Testis (tissue), 3 donors: ENCODE data around the gene ST6GAL1. TPM values are rescaled to one million over a fixed set of nuclear protein-coding genes. Genes with fewer than 3 reads are reported as not detected.

Experiments
- DNase-seq: peaks from one replicate; pipeline ENCODE4 v3.0.0-alpha.2; 2019
- H3K27ac ChIP-seq, 2 donors: fragments of 200-600 bp; sonication (generic); one replicate each; pipeline ENCODE4 v1.5.1; 2019
- H3K27me3 ChIP-seq: fragments of 200-600 bp; sonication (generic); one replicate; pipeline ENCODE4 v1.5.1; 2019
- H3K36me3 ChIP-seq: fragments of 200-600 bp; sonication (generic); one replicate; pipeline ENCODE4 v1.5.1; 2017; ENCODE audit warnings: low read depth; ENCODE audit errors: missing control alignments
- H3K4me1 ChIP-seq: fragments of 200-600 bp; sonication (generic); one replicate; pipeline ENCODE4 v1.5.1; 2019
- H3K4me3 ChIP-seq, 2 donors: fragments of 200-600 bp; sonication (generic); one replicate each; pipeline ENCODE4 v1.5.1; 2017 to 2019
- H3K9me3 ChIP-seq: fragments of 200-600 bp; sonication (generic); one replicate; pipeline ENCODE4 v1.5.1; 2017
- POLR2A ChIP-seq: fragments of 450-650 bp; IDR thresholded peaks from one replicate; pipeline ENCODE4 v1.6.1; 2017; ENCODE audit warnings: antibody characterized with exemption, mild to moderate bottlenecking, moderate library complexity
- WGBS, 2 donors: methylation state at CpG; one replicate each; pipeline ENCODE4 v1.1.5; 2018; 5-methylcytosine and 5-hydroxymethylcytosine counted together
- intact Hi-C: fragments of 100-400 bp; cut with DNase I; formaldehyde crosslinking; loops from one replicate; pipeline ENCODE4 v1.15.1; 2023; ENCODE audit warnings: low total_unique reads
- polyA plus RNA-seq: library from polyadenylated mRNA; stranded (reverse); fragments of 350-450 nt; fragmentation: Illumina TruSeq; extraction: RNeasy Lipid Tissue Mini Kit (QIAGEN cat#74804); gene quantifications from one replicate; pipeline ENCODE4 v1.2.3, GENCODE V29; 2014; ENCODE audit warnings: low read depth, low replicate concordance; ENCODE audit not compliant: insufficient read depth
- total RNA-seq, 2 donors: library from RNA; depleted of rRNA; stranded (reverse); fragments of >200 nt; gene quantifications; one replicate each; pipeline ENCODE4 v1.2.3, GENCODE V29; 2016
- TF ChIP-seq, protein P1 (sequence below), 3 experiments: fragments of 450-650 bp in 2 of 3; fragments of 200-600 bp in 1 of 3; sonication (generic) in 1 of 3; IDR thresholded peaks; one replicate each; pipeline ENCODE4 v1.5.1; 2016 to 2019; ENCODE audit warnings: antibody characterized with exemption in 3 of 3, mild to moderate bottlenecking in 2 of 3, moderate library complexity in 1 of 3

The ST6GAL1 gene
- total and polyA plus RNA-seq, 3 donors from 2014 or later: 12.8 to 26.3 (median 16.9) TPM

DNA sequence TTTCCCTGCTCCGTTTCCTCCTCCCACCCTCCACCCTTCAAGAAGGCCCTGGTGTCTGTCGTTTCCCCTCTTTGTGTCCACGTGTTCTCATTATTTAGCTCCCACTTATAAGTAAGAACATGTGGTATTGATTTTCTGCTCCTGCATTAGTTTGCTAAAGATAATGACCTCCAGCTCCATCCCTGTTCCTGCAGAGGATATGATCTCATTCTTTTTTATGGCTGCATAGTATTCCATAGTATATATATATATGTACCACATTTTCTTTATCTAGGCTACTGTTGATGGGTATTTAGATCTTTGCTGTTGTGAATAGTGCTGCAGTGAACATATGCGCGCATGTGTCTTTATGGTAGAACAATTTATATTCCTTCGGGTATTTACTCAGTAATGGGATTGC, 4.8 kb downstream of the ST6GAL1 start:
- no peak for DNase-seq
- TF ChIP-seq, protein P1, sequence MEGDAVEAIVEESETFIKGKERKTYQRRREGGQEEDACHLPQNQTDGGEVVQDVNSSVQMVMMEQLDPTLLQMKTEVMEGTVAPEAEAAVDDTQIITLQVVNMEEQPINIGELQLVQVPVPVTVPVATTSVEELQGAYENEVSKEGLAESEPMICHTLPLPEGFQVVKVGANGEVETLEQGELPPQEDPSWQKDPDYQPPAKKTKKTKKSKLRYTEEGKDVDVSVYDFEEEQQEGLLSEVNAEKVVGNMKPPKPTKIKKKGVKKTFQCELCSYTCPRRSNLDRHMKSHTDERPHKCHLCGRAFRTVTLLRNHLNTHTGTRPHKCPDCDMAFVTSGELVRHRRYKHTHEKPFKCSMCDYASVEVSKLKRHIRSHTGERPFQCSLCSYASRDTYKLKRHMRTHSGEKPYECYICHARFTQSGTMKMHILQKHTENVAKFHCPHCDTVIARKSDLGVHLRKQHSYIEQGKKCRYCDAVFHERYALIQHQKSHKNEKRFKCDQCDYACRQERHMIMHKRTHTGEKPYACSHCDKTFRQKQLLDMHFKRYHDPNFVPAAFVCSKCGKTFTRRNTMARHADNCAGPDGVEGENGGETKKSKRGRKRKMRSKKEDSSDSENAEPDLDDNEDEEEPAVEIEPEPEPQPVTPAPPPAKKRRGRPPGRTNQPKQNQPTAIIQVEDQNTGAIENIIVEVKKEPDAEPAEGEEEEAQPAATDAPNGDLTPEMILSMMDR (IDR thresholded peaks at IDR 0.05): no peak
- no peak for TF ChIP-seq POLR2A
- intact Hi-C loops: no loop called here
- WGBS, 2 donors: 76 to 82% methylated on average over 6 of the region's 6 CpGs
- peaks cover 14% of the 10 kb centered on the region for H3K4me1 ChIP-seq
- H3K9me3 ChIP-seq: no peaks in the 10 kb centered on the region
- H3K4me3 ChIP-seq: no peak overlapping the region
- no peaks in the 10 kb centered on the region for H3K27me3 ChIP-seq
- no peak overlapping the region for H3K27ac ChIP-seq
- no peaks in the 10 kb centered on the region for H3K36me3 ChIP-seq

DNA sequence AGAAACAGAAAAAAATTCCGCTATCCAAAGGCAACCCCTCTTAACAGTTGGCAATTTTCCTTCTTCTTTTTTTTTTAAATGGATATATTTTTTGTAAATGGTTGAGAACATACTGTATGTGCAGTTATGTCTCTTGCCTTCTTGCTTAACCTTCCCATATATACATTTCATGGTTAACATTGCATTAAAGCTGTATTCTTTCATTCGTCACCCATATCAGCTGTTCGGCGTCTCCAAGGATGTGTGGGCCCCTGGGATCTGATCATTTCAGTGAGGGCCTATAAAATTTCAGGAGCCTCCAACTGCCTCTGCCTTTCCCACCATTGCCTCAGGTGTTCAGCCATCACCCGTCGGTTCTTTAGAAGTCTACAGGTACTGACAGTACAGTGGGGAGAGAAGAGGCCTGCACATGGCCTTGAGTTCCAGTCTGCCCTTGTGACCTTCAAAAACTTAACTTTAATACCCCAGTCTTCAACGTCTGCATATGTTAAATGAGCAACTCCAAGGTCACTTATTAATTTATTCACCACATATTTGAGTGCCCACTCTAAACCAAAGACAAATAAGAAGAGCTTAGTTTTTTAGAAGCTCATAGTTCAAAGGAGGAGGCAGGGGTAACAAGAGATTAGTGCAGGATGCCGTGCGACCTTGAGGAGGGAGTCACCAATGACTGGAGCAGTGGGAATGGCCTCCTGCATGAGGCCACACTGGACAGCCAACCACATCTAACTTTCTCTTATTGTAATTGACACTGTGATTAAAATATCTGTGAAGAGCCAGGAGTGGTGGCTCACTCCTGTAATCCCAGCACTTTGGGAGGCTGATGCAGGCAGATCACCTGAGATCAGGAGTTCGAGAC, 6.9 kb downstream of the ST6GAL1 start:
- no peak for DNase-seq
- intact Hi-C loops: no loop called here
- WGBS, 2 donors: 68 to 77% methylated on average over 10 of the region's 10 CpGs
- TF ChIP-seq, protein P1 (IDR thresholded peaks at IDR 0.05): no peak
- TF ChIP-seq POLR2A: no peak
- Histone ChIP-seq H3K36me3 (no peaks in the 10 kb centered on the region), H3K9me3 (no peaks in the 10 kb centered on the region), H3K27me3 (no peaks in the 10 kb centered on the region), H3K27ac (no peak overlapping the region), H3K4me1 (peaks cover 12% of the 10 kb centered on the region), H3K4me3 (no peak overlapping the region)

DNA sequence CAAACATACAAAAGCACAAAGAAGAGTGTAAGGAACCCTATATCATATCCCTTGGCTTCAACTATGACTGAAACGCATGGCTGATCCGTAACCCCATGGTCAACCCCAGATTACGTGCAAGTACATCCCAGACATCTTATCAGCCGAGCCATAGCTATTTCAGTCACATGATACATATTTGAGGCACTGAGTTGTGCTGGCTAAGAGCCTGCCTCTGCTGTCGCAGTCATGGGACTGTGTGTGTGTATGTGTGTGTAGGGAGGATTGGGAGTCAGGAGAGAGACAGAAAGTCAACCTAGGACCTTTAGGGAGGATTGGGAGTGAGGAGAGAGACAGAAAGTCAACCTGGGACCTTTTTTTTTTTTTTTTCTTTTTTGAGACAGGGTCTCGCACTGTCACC, 8.4 kb downstream of the ST6GAL1 start:
- peak; percentile 54 for DNase-seq
- Histone ChIP-seq H3K27ac (no peak overlapping the region), H3K9me3 (no peaks in the 10 kb centered on the region), H3K36me3 (no peaks in the 10 kb centered on the region), H3K4me1 (no peaks in the 10 kb centered on the region), H3K4me3 (no peak overlapping the region), H3K27me3 (no peaks in the 10 kb centered on the region)
- no peak for TF ChIP-seq POLR2A
- TF ChIP-seq, protein P1 (IDR thresholded peaks at IDR 0.05): no peak
- intact Hi-C loops: no loop called here
- 71 to 74% methylated on average over 6 of the region's 6 CpGs for WGBS, 2 donors

DNA sequence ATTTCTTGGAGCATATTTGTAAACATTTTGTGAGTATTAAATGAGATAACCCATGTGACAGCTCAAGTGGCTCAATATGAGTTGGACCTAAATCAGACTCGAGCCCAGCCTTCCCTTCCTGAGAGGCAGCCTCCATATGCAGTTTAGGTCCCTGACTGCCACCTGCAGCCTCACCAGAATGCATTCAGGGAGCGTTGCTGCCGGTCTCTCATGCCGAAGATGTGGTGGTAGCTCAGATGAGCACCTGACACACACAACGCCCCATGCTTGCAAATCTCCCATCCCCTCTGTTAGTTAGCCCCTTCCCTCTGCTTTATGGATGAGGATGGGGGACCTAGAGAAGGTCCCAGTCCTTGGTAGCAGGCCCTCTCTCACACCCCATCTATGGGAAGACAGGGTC, 9.2 kb downstream of the ST6GAL1 start:
- intact Hi-C loops: no loop called here
- no peaks in the 10 kb centered on the region for H3K36me3 ChIP-seq
- H3K27me3 ChIP-seq: no peaks in the 10 kb centered on the region
- H3K9me3 ChIP-seq: no peaks in the 10 kb centered on the region
- H3K27ac ChIP-seq: peak overlapping the region in 1 of 2 donors; percentile 31
- WGBS, 2 donors: 90 to 91% methylated on average over 5 of the region's 5 CpGs
- H3K4me3 ChIP-seq: no peak overlapping the region
- TF ChIP-seq POLR2A: no peak
- TF ChIP-seq, protein P1 (IDR thresholded peaks at IDR 0.05): no peak
- no peaks in the 10 kb centered on the region for H3K4me1 ChIP-seq
- DNase-seq: no peak

DNA sequence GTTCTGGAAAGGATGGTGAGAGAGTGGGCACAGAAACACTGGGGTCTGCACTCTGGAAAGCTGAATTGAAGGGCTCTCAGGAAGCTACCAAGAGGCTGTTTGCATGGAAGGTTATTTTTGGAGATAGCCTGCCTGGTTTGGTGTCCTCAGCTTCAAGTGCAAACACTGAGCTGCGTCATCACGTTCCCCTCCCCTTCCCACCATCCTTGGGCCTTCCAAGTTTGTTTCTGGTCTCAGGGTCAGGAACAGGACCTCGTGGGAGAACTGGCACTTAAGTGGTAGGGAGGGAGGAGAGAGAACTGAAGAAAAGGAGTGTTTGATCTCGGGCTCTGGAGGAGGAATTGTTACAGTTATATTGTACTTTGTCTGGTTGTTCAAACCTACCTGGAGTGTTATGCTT, 10.6 kb downstream of the ST6GAL1 start:
- Histone ChIP-seq H3K4me1 (no peaks in the 10 kb centered on the region), H3K9me3 (no peaks in the 10 kb centered on the region), H3K36me3 (no peaks in the 10 kb centered on the region), H3K27me3 (no peaks in the 10 kb centered on the region), H3K4me3 (no peak overlapping the region), H3K27ac (peak overlapping the region in 1 of 2 donors; percentile 5)
- intact Hi-C loops: no loop called here
- TF ChIP-seq, protein P1 (IDR thresholded peaks at IDR 0.05): no peak
- no peak for TF ChIP-seq POLR2A
- peak; percentile 77 for DNase-seq
- WGBS, 2 donors: 20 to 39% methylated on average over 4 of the region's 4 CpGs
